SK-N-SH (cell line): Measurements from ENCODE around the gene GRK1.
"Not testable (repeated sequence)": the region's sequence is repeated elsewhere in the genome, so short reads cannot be mapped to it uniquely, and the experiment has no call there.

Experiments used
- MXI1 ChIP-seq: IDR thresholded peaks from 2 replicates; pipeline ENCODE4 v1.6.1; 2012; ENCODE audit warnings: mild to moderate bottlenecking, low read depth, low read length, improper control_type of control experiment
- TAF1 ChIP-seq: IDR thresholded peaks from 2 replicates; pipeline ENCODE4 v1.6.1; 2012; ENCODE audit warnings: low read depth, mild to moderate bottlenecking, low read length, moderate library complexity, borderline replicate concordance

GRCh38 chr13:113752211-113752986, 85.4 kb downstream of the GRK1 start:
- TF ChIP-seq MXI1, TAF1: not testable (repeated sequence)
